ENCODE measurements around the gene FHIP1A.

Gene FHIP1A

DNA sequence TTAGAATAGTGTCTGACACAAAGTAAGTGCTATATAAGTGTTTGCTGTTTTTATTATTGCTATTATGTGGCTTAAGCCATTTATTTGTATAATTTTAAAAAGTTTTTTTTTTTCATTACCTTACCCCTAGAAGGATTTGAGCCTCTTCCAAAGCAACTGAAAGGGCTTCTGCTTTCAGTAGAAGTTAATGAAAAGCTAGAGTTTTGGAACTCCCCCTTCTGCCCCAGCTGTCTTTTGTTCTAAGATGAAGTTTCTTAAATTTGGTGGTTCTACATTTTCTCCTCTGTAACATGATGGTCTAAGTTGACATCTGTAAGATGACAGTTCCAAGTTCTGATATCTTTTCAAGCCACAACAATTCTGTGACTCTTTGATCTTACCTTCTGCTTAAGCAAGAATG, 30.3 kb downstream of the FHIP1A start:
- TF ChIP-seq SIN3A (IDR thresholded peaks at IDR 0.05; ENCODE audit: borderline replicate concordance, insufficient read depth, low read length) (no peak), TAF1 (IDR thresholded peaks at IDR 0.05; ENCODE audit: borderline replicate concordance, insufficient read depth, low read length) (no peak)
- TF ChIP-seq, protein P1, sequence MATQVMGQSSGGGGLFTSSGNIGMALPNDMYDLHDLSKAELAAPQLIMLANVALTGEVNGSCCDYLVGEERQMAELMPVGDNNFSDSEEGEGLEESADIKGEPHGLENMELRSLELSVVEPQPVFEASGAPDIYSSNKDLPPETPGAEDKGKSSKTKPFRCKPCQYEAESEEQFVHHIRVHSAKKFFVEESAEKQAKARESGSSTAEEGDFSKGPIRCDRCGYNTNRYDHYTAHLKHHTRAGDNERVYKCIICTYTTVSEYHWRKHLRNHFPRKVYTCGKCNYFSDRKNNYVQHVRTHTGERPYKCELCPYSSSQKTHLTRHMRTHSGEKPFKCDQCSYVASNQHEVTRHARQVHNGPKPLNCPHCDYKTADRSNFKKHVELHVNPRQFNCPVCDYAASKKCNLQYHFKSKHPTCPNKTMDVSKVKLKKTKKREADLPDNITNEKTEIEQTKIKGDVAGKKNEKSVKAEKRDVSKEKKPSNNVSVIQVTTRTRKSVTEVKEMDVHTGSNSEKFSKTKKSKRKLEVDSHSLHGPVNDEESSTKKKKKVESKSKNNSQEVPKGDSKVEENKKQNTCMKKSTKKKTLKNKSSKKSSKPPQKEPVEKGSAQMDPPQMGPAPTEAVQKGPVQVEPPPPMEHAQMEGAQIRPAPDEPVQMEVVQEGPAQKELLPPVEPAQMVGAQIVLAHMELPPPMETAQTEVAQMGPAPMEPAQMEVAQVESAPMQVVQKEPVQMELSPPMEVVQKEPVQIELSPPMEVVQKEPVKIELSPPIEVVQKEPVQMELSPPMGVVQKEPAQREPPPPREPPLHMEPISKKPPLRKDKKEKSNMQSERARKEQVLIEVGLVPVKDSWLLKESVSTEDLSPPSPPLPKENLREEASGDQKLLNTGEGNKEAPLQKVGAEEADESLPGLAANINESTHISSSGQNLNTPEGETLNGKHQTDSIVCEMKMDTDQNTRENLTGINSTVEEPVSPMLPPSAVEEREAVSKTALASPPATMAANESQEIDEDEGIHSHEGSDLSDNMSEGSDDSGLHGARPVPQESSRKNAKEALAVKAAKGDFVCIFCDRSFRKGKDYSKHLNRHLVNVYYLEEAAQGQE (IDR thresholded peaks at IDR 0.05; ENCODE audit: insufficient read depth in 1 of 2, low read depth in 2 of 2, low read length in 2 of 2) = no peak

DNA sequence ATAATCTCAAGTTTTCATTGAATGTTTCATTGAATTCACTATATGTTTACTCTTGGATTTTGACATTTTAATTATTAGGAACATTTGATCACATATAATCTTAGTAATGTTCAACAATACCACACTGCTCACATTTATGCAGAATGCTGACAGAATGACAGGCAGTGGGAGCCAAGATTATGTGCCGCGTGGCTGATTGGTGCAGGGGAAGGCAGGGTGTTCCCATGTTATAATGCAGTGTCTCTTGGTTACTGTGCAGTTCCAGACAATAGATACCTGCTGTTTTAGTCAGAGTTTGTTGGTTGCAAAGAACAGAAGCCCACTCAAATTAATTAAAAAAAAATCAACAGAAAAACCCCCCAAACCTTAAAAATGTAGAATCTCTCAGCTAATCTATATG, 33.0 kb downstream of the FHIP1A start:
- TF ChIP-seq POLR2AphosphoS5 (IDR thresholded peaks at IDR 0.05; ENCODE audit: low read depth, low read length) (no peak), TAF1 (IDR thresholded peaks at IDR 0.05; ENCODE audit: borderline replicate concordance, insufficient read depth, low read length) (no peak), SIN3A (IDR thresholded peaks at IDR 0.05; ENCODE audit: borderline replicate concordance, insufficient read depth, low read length) (no peak), FOXP2 (optimal IDR thresholded peaks at IDR 0.05; ENCODE audit: borderline replicate concordance, extremely low read depth, extremely low read length, insufficient read depth) (no peak)
- TF ChIP-seq, protein P1 (IDR thresholded peaks at IDR 0.05; ENCODE audit: insufficient read depth in 1 of 2, low read depth in 2 of 2, low read length in 2 of 2) = no peak

DNA sequence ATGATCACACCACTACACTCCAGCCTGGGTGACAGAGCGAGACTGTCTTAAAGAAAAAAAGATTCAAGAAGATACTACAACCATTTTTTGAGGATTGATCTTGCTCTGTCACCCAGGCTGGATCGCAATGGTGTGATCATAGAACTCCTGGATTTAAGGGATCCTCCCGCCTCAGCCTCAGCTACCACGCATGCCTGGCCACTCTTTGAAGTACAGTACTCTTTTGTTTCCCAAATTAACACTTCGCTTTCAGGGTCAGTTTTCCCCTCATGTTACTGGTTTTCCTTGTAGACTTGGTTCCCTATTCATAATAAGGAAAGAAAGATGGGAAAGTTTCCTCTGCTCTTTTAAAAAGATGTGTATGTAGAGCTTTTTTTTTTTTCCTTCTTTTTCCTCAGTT, 34.3 kb downstream of the FHIP1A start:
- TF ChIP-seq, protein P1 (IDR thresholded peaks at IDR 0.05; ENCODE audit: insufficient read depth in 1 of 2, low read depth in 2 of 2, low read length in 2 of 2) = no peak
- TF ChIP-seq POLR2AphosphoS5 (IDR thresholded peaks at IDR 0.05; ENCODE audit: low read depth, low read length) (no peak), TAF1 (IDR thresholded peaks at IDR 0.05; ENCODE audit: borderline replicate concordance, insufficient read depth, low read length) (no peak), FOXP2 (optimal IDR thresholded peaks at IDR 0.05; ENCODE audit: borderline replicate concordance, extremely low read depth, extremely low read length, insufficient read depth) (no peak), SIN3A (IDR thresholded peaks at IDR 0.05; ENCODE audit: borderline replicate concordance, insufficient read depth, low read length) (no peak)

DNA sequence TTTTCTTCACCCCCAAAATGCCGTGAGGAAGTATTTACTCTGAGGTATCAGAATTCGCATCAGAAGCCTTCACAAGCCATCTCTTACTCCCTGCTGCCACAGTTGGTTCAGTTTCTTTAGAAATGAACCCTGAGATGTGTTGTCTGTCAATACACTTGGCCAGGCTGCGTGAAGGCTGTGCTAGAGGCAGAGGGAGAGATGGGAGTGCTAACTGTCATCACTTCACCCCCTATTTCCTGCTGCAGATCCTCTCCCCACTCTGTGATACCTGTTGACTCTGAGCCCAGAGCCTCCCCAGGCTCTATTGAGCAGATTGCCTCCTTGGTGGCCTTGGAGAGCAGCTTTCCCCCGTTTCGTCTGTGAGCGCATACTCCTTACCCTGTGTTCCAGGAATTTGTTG, 34.8 kb downstream of the FHIP1A start:
- TF ChIP-seq FOXP2 (optimal IDR thresholded peaks at IDR 0.05; ENCODE audit: borderline replicate concordance, extremely low read depth, extremely low read length, insufficient read depth) (no peak), TAF1 (IDR thresholded peaks at IDR 0.05; ENCODE audit: borderline replicate concordance, insufficient read depth, low read length) (no peak), SIN3A (IDR thresholded peaks at IDR 0.05; ENCODE audit: borderline replicate concordance, insufficient read depth, low read length) (no peak), POLR2AphosphoS5 (IDR thresholded peaks at IDR 0.05; ENCODE audit: low read depth, low read length) (no peak)
- TF ChIP-seq, protein P1 (IDR thresholded peaks at IDR 0.05; ENCODE audit: insufficient read depth in 1 of 2, low read depth in 2 of 2, low read length in 2 of 2) = no peak

DNA sequence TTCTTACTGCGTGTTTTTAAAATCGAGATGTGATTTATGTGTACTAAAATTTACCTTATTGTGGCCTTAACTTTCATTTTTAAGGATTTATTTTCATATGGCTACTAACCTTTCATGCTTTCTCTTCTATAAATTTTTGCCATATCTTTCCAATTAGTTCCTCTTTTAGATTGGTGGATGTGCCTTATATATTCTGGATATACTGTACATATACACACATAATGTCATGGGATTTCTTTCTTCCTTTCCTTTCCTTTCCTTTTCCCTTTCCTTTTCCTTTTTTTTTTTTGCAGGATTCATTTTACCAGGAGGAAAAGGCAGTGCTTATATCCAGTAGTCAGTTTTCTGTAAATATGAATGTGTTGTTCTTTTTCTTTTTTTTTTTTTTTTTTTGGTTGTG, 37.2 kb downstream of the FHIP1A start:
- no peak for TF ChIP-seq POLR2AphosphoS5 (IDR thresholded peaks at IDR 0.05; ENCODE audit: low read depth, low read length)
- TF ChIP-seq SIN3A (IDR thresholded peaks at IDR 0.05; ENCODE audit: borderline replicate concordance, insufficient read depth, low read length) = no peak
- TF ChIP-seq FOXP2 (optimal IDR thresholded peaks at IDR 0.05; ENCODE audit: borderline replicate concordance, extremely low read depth, extremely low read length, insufficient read depth) = no peak
- TF ChIP-seq TAF1 (IDR thresholded peaks at IDR 0.05; ENCODE audit: borderline replicate concordance, insufficient read depth, low read length) = no peak
- TF ChIP-seq, protein P1 (IDR thresholded peaks at IDR 0.05; ENCODE audit: insufficient read depth in 1 of 2, low read depth in 2 of 2, low read length in 2 of 2) = no peak
